GM19372 (cell line): ENCODE measurements around the gene CSNK1D.

Experiments used
- ATAC-seq: cut with Tn5 transposase; IDR thresholded peaks from one replicate; pipeline ENCODE4 v1.9.1; 2021; ENCODE audit warnings: mild to moderate bottlenecking, low read depth, moderate library complexity; ENCODE audit not compliant: unreplicated experiment

The CSNK1D gene

DNA sequence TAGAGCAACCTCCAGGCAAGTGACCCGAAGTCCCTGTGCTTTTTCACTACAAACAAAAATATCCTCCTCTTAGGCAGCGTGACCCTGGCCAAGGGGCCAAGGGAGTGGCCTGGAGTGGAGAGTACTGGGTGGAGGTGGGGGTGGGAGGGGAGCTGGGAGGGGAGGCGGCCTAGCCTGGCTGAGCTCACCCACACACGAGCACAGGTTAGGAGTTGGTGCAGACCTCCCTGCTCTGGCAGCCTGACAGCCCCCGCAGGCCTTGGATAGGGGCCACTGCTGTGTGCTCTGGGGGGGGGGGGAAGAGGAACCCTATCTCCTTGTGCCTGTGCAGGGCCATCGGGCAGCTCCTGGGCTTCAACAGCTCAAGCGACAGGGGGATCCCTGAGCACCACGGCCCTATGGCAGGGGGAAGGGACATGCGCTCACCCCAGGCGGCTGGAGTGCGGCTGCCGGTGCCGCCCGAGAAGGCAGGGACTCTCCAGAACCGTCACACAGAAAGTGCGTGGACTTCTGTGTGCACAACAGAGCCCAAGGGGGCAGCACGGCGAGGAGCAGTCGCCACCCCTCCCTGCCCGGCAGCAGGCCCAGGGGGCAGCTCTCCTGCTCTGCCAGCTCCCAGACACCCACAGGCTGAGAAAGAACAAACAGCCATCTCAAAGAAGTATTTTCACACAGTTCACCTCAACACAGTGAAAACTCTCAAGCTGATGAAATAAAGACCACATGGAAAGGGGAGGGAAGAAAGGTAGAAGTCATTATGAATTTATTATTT is 31.4 kb downstream of the CSNK1D start:
- ATAC-seq, result no peak

GRCh38 chr17:82241183-82241925 is 32.1 kb downstream of the CSNK1D start:
- no peak for ATAC-seq

DNA sequence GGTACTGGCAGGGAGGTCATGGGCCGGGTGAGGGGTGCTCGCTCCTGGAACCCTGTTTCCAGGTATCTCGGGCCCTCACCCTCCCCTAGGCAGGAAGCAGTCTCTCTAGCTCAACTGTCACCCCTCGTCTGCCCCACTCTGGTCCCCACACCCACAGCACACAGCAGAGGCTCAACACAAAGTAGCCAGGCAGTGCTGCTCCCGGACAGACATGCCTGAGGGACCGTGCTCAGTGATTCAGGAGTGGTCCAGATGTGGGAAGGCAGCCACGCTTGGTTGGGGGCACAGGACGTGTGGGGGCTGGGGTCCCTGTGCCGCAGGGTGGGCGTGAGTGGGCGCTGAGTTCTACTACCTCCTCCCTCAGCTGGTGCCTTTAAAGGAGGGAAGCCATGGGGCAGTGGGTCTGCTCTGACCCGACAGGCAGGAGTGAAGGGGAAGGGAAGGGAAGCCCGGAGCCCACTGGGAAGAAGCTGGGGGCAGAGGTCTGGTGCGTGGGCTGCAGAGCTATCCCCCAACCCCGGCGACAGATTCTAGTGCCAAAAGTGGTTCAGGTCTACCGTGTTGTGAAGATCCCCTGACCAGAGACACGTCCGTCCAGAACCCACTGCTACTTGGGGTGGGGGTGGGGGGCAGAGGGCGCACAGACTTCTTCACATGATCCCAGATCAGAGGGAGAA is 32.9 kb downstream of the CSNK1D start:
- no peak for ATAC-seq

DNA sequence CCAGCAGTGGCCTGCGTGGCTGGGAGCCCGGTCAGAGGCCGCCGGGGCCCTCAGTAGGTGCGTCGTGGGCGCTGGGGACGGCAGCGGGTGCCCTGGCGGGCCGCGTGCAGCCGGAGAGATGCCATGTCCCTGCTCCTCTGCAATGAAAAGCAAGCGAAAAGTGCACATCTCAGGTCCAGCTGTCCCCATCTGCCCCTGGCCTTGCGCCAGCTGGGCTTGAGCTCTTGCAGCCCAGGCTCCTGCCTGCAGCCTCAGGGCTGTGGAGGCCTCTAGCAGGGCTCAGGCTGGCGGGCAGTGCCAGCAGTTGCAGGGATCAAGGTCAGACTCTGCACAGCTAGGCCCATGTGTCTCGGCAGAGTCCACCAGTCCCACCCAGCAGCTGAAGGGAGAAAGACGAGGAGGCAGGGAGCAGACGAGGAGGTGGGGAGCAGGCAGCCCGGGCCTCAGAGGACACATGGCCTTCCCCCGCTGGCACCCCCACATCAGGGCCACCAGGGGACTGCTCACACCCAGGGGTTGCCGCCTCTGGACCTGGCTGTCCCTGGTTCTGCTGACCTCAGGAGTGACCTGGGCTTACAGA is 33.5 kb downstream of the CSNK1D start:
- ATAC-seq, result no peak

GRCh38 chr17:82239401-82239925 is 34.0 kb downstream of the CSNK1D start:
- no peak for ATAC-seq

DNA sequence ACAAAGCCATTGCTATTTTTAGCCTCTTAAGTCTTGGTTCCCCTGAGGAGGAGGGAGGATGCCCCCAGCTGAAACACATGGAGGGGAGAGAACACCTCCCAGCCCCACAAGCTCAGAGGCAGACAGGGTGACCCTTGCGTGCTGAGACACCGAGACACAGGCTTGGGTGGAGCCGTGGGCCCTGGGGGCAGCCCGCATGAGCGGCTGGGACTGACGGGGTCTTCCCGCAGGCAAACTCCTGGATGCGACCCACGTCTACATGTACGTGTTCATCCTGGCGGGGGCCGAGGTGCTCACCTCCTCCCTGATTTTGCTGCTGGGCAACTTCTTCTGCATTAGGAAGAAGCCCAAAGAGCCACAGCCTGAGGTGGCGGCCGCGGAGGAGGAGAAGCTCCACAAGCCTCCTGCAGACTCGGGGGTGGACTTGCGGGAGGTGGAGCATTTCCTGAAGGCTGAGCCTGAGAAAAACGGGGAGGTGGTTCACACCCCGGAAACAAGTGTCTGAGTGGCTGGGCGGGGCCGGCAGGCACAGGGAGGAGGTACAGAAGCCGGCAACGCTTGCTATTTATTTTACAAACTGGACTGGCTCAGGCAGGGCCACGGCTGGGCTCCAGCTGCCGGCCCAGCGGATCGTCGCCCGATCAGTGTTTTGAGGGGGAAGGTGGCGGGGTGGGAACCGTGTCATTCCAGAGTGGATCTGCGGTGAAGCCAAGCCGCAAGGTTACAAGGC is 34.9 kb downstream of the CSNK1D start:
- no peak for ATAC-seq

GRCh38 chr17:82237746-82238471 is 35.6 kb downstream of the CSNK1D start:
- no peak for ATAC-seq

DNA sequence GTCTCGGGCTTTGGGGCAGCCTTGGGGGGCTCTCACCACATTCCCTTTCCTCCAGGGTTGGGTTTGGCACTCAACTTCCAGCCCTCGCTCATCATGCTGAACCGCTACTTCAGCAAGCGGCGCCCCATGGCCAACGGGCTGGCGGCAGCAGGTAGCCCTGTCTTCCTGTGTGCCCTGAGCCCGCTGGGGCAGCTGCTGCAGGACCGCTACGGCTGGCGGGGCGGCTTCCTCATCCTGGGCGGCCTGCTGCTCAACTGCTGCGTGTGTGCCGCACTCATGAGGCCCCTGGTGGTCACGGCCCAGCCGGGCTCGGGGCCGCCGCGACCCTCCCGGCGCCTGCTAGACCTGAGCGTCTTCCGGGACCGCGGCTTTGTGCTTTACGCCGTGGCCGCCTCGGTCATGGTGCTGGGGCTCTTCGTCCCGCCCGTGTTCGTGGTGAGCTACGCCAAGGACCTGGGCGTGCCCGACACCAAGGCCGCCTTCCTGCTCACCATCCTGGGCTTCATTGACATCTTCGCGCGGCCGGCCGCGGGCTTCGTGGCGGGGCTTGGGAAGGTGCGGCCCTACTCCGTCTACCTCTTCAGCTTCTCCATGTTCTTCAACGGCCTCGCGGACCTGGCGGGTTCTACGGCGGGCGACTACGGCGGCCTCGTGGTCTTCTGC is 36.3 kb downstream of the CSNK1D start:
- no peak for ATAC-seq

GRCh38 chr17:82236142-82236971 is 37.1 kb downstream of the CSNK1D start:
- no peak for ATAC-seq

GRCh38 chr17:82235775-82236141 is 37.7 kb downstream of the CSNK1D start:
- no peak for ATAC-seq

DNA sequence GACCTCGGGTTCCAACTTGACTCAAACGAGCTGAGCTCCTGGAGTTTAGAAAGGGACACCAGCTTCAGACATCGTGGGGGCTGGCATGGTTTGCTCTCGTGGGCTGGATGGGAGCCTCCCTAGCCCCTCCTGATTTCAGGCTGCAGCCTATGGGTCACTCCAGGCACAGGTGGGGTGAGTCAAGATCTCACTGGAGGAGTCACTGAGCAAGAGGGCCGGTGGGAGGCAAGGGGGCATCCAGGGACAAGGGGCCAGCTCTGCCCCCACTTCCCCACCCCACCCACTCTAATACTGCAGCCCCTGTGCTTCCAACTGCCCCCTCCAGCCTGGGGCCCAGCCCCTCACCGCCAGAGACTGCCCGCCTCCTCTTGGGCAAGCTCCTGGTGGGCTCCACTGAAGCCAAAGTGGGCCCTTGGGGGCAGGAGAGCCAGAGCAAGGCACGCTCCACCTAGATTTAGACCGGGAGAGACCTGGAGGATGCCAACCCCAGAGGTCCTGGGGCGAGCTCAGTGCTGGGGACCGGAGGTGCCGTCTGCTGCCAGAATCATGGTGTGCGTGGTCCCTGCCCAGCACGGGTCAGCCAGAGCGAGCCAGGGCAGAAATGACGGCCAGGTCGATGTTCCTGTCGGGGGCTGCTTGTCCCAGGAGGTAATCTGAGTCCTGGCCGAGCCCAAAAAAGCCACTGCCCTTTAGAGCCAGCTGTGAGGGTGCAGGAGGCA is 38.3 kb downstream of the CSNK1D start:
- ATAC-seq, result no peak

DNA sequence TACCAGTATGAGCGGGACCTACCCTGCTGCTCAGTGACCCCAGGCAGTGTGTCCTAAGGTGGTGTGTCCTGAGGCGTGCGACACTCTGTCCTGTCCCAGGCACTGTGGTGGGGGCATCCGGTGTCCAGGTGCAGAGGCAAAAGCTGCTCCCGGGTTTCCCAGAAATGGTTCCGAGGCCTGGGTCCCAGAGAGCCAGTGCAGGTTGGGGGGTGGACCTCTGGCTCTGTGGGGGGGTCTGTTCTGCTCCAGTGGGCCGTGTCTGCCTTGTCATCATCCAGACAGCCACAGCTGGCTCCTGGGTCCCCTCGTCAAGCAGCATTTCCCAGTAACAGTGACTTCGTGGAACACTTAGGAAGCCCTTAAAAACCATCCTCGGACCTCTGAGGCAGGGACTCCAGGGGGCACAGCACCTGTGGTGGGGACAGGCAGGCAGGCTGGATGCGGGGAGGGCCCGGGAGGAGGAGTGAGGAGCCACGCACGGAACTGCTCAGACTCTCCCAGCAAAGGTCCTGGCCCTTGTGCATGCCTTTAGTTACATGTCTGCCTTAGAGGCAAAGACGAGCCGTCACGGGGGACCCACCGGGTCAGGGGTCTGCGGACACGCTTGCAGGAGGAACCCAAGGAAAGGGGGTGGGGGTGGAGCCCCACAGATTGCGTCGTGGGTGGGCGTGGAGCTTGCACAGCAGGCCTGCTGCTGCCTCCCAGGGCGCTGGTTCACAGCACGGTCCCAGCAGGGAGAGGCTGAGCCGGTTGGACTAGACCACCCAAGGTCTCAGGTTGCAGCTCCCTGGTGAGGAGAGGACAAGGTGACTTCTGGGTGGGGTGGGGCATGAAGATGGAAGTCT is 39.1 kb downstream of the CSNK1D start:
- no peak for ATAC-seq

GRCh38 chr17:82232876-82233785 is 40.4 kb downstream of the CSNK1D start:
- no peak for ATAC-seq

DNA sequence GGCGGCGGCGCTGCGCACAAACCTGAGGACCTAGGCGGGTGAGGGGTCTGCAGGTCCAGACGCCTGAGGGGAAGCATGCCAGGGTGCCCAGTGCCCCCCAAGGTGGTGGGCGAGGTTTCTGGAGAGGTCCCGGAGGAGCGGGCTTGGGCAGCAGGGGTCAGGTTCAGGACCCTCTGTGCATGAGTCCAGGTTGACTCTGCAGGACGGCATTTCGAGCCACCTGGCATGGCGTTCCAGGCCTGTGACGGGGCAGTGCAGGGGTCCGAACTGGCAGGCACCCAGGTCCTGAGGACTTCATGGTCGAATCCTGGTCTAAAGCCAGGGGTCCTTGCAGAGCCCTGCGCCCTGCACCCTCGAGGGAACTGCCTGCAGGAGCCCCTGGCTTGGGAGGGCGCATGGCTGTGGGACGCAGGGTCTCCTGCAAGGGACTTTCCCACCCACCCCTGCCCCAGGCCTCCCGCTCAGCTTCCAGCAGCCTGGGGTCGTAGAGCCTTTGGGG is 41.1 kb downstream of the CSNK1D start:
- no peak for ATAC-seq

DNA sequence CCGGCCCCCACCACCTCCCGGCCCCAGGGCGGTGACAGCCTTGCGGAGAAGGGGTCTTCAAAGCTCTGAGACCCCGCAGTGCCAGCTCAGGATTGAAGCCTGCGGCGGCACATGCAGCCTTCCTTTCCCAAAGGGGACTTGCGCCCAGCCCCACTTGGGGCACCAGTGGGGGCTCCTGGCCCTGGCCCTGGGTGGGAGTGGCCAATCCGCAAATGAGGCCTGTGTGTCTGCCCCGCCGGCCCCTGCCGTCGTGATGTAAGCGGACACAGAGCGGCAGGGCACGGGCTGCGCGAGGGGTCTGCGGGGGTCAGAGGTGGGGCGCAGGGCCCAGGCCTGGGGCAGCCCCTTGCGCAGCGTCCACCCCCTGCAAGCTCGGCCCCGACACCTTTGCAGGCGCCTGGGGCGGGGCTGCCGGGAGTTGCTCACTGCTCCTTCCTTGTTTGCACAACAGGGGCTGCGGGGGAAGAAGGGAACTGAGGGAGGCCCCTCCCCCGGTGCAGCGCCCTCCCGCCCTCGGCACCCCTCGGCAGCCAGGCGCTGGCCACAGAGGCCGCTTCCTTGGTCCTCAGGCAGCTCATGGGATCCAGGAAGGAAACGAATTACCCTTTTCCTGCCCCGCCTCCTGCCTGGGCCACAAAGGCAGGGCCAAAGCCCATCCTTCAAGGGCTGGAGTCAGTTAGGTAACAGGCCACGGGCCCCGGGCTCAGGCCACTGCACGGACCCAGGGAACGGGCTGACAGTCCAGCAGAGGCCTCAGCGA is 41.8 kb downstream of the CSNK1D start:
- no peak for ATAC-seq
